HG02884 (cell line): Measurements from ENCODE around the gene THEMIS.

Experiments
- ATAC-seq: cut with Tn5 transposase; IDR thresholded peaks from one replicate; pipeline ENCODE4 v1.9.1; 2021; ENCODE audit warnings: mild to moderate bottlenecking, moderate library complexity; ENCODE audit not compliant: unreplicated experiment

Gene THEMIS

DNA sequence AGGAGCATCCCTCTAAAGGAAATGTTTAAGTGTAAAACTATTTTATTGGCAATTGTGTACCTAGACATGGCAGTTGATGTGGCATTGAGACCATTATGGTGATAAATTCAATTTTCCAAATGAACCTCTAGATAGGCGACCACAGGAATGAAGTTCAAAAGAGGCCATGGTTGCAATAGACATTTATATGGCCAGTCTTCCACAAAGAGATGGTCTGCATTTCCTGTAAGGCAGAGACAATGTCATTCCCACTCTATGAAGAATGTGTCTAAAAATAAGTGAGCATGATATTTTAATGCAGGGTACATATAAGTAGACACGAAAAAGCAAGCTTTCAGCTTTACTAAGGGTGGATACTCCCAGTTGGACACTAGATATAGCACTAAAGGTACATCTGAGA, 40.9 kb downstream of the THEMIS start:
- ATAC-seq, result no peak

DNA sequence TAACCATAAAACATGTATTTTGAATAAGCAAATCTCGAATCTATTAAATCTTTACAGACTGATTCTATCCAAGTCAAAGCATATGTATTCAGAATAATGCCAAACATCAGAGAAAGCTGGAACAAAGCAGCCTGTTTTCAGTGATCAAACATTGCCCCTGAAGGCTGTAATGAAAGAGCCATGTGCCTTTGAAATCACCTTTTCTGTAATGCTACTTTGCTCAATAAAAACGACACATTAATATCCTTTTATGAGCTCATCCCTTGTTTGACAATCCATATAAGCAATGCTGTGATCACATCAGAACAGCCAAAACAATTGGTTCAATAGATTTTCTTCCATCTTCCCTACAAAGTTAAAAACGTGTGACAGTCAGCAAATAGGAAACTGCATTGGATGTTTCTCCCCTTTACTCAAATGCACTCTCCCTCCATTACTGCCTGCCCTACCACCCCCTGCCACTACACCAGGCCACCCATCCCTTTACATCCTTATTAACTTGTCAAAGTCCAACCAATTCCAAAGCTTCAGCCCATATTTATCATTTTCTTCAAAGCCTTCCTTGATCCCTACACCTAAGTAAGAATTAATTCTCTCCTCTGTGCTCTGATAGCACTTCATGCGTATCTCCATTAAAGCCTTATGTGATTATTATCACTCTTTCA, 42.0 kb downstream of the THEMIS start:
- no peak for ATAC-seq

DNA sequence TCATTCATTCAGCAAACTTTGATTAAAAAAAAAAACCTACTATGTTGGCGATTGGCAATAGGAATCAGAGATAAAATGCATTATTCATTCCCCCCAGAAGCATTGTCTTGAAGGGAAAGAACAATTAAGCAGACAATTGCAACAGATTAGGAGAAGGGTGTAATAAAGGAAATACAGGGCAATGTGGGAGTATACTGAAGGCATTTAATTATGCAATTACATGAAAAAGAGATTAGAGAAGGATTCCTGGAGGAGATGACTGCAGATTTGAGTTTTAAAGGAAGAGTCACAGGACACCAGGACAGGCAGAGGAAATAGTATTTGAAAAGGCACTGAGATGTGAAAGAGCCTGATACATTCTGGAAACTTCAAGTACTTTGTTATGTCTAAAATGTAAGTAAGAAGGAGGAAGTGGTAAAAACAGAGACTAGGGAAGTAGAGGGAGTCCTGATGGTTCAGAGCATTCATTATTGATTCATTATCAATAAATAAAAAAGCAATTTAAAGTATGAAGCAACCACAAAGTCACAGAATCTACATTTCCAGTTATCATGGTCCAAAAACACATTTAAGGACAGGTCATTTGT, 43.7 kb downstream of the THEMIS start:
- ATAC-seq, result no peak

DNA sequence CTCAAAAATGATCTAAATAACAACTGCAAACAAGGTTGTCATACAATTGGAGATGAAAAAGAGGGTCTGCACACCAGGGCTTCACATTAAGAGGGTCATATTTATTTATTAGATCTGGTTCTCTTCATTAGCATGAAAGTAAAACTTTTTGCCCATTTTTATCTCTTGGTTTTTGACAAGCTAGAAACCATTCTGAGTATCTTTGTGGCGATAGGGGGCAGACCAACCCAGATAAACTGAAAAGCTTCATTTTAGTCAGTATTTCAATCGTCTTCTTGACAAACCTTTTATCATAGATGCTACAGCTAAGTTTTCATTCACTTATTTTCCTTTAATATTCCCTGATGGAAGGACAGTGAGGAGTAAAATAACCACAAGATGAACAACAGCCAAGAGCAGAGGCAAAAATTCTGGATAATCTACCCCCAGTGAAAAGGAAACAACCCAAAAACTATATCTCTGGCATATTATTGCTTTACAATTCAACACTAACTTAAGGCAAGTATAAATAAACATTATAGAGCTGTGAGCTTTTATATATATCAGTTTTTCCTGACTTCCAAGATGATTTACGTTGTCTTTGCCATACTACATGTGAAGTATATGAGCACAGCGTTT, 45.2 kb downstream of the THEMIS start:
- ATAC-seq, result no peak

DNA sequence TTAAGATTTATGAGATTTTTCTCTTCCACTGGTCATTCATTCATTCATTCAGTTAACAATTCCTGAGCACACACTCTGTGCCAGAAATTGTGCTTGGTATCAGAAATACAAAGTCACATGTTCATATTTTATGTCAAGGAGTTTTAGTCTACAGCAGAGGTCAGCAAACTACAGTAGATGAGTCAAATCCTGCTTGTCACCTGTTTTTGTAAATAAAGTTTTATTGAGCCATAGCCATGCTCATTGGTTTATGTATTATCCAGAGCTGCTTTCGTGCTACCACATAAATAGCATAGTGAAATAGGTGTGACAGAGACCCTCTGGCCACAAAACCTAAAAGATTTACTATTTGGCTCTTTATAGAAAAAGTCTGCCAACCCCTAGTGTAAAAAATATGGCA, 46.8 kb downstream of the THEMIS start:
- no peak for ATAC-seq

DNA sequence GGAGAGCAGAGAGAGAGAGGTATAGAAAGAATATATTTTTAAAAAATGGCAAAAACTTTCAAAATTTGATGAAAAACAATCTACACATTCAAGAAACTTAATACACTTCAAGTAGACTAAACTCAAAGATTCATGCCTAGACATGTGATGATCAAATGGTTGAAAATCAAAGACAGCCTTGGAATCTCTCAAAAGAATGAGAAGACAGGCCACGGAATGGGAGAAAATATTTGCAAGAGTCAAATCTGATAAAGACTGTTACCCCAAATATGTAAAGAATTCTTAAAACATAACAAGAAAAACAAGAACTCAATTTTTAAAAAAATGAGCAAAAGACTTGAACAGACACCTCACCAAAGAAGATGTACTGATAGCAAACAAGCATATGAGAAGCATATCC, 49.7 kb downstream of the THEMIS start:
- ATAC-seq, result no peak

DNA sequence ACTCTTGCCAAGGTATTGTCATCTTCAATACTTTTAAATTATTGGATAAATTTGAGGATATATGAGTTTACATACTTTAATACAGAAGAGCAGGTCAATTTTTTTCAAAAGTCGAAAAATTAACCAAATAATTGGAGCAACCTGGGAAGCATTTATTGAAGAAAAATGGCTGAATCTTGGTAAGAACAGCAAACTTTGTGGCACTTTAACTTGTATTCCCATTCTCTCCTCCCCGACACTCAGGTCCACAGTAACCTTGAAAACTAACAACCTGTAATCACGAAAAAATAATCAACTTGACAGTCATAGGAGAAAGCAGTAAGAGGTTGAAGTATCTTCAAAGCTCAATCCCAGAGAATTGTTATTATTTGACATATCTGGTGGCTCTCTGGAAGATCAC, 55.6 kb downstream of the THEMIS start:
- no peak for ATAC-seq

DNA sequence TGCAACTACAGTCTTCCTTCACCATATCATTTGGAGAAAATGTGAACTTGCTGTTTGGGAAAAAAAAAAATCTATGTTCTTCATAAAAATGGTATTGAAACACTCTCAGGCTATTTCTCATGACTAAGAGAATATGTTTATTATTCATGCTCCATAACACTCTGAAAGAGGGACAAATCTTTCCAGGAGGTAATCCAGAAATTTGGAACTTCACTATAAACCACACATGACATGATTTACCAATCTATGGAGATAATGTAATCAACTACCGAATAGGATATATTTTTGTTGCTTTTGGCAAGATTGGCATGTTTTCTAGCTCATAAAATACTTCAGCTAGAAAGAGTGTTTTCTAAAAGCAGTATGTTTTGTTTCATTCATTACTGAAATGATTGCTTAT, 56.3 kb downstream of the THEMIS start:
- no peak for ATAC-seq

DNA sequence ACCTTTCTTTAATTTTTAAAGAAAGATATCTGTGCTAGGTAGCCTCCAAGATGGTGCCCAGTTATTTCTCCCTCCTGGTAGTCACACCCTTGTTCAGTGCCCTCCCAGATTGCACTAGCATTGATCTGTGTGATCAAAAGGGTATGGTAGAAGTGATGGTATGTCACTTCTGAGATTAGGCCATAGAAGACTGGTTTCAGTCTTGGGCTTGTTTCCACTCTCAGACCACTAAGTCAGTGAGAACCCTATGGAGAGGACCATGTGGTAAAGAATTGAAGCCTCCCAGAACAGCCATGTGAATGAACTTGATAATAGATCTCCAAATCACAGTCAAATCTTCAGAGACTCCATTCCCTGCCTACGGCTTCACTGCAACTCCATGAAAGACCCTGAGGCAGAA, 57.3 kb downstream of the THEMIS start:
- ATAC-seq, result no peak

DNA sequence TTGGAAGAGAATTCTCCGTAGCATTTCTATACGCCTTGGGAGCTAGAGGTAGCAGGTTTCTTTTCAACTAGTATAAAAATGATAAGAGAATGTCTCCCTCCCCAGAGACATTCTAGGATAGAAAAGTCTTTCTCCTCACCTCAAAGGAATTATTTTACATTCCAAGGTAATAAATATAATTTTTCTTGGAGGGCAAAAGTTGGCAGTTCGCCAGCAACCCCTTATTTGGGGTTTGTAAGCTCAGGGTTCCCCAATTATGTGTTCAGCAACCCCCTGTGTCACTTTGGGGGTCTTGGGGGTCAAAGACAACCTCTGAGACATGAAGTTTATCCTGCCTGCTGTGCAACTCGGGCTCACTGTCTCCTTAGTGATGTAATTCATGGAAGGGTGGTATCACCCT, 58.3 kb downstream of the THEMIS start:
- ATAC-seq, result no peak

DNA sequence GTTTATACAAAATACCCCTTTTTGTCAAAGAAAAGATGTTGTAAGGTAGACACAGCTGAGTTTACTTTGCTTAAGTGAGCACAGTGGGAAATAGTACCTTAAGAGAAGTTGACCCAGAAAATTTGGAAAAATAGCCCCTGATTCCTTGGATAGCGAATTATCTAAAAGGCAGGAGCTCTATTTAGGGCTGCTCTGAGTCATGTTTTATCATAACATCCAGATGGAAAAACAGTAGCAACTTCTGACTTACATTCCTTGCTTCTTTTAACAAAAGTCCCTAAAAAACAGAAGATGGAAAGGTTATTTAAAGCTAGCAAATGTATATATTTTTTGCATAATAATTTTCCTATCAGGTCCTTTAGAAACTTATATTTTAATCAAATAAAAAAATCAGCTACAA, 59.0 kb downstream of the THEMIS start:
- no peak for ATAC-seq

DNA sequence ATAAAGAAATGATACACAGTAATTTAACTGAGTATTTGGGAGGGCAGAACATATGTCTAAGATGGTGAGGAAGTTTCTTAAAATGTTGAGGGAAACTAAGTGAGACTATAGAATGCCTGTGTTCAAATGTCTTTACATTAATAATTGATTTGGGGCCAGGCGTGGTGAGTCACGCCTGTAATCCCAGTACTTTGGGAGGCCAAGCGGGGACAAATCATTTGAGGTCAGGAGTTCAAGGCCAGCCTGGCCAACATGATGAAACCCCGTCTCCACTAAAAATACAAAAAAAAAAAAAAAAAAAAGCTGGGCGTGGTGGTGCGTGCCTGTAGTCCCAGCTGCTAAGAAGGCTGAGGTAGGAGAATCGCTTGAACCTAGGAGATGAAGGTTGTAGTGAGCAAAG, 66.7 kb downstream of the THEMIS start:
- no peak for ATAC-seq

DNA sequence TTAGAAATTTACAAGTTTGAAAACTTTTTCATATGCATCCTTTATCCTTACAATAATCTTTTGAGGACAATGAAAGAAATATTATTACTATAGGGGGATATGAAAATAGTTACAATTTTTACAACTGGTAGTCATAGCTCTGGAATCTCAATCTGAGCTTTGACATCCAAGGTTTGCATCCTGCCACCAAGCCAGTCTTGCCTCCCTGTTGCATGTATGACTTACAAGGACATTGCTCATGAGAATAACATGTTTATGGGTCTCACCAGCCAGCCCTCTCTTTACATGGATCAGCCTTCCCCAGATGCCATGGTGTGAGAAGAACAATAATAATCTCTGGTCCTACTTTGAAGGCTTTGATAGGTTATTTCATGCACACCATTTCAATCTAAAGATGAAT, 67.5 kb downstream of the THEMIS start:
- ATAC-seq, result no peak

DNA sequence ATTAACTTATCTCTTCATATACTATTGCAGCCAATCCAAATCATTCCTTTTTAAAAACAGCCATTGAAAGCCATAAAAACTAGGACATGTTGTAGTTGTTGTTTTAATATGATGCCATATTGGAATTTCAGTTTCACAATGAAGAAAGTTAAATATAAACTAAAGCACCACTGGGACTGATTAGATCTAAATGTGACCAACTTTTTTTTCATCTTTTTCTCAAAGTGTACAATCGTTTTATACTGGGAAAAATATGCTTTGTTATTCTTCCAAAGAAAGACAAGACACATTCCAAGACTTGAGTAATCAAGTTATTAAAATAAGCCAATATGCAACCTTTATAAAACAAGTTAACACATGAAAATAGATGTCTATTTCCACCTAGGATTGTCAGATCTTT, 68.5 kb downstream of the THEMIS start:
- no peak for ATAC-seq

DNA sequence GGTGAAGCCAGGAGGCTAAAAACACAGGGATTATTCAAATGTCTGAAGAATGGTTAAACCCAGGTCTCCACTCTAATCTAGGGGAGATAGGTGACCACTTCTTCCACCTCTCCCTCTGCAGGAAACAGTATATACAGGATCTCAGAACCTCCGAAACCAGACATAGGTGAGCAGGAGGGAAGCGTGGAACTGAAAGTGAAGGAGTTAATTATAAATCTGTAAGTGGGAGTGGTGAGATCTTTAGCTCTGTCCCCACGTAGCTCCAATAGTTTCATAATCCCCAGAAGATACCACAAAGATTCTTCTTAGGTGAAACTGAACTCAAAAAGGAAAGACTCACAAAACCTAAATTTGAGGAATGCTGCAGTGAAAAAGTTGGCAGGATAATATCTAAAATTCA, 76.8 kb downstream of the THEMIS start:
- ATAC-seq, result no peak

DNA sequence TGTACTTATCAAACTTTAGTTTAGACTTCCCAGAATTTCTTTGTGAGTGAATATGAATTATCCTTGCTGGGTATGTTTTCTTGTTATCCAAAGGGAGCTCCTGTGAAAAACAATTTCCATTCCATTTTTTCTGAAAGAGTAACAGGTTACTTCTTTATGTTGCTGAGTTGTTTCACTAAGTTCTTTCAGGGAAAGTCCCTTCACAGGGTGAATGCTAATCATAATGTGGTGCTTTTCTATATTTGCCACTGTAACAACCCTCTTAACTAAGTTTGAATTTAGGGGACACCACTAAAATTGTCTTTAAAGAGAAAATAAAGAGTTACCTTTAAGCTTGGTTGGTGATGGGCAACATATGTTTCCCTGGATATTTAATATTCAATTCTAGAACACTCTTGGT, 79.4 kb downstream of the THEMIS start:
- no peak for ATAC-seq

DNA sequence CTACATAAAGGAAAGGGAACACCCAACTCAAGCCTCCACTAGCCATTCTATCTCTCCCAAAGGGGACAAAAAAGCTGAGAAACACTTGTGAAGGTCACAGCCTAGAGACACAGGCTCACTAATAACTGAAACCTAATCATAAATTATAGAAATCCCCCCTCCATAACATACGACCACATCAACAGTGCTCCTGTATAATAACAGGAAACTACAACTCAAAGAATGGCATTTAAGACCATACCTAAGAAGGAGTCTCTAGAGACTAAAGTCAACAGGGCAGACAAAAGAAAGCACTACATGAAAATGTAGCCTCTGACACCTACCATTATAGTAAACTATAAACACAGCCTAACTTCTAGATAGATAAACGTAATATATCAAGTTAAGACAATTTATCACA, 82.7 kb downstream of the THEMIS start:
- no peak for ATAC-seq

DNA sequence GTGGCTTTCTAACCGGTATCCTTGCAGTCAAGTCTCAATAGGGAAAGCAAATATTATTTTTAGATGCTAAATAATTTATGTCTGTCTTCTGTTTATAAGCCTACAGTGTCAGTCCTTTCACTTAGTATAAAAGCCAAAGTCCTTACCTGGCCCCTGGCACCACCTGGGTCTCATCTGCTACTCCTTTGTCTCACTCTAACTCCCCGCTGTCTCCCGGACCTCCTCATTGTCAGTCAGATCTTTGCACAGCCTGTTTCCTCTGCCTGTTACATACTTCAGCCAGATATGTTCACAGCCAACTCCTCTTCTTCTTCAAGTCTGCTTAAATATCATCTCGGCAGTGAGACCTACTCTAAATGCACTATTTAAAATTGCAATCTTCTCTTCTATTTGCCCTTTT, 84.2 kb downstream of the THEMIS start:
- no peak for ATAC-seq

DNA sequence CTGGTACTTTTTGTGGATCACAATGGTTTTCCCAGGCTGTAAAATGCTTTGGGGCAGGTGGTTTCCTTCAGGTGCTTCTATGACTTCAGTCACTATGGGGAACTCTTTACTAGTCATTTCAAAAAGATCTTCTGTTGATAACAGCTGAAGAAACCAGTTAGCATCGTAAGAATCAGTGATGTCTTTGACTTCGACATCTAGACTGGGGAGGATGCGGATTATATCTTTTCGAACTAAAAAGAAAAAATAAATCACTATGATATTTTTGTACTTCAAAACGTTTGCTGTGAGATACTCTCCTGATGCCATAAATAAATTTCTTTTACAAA, 87.2 kb downstream of the THEMIS start:
- ATAC-seq, result no peak

DNA sequence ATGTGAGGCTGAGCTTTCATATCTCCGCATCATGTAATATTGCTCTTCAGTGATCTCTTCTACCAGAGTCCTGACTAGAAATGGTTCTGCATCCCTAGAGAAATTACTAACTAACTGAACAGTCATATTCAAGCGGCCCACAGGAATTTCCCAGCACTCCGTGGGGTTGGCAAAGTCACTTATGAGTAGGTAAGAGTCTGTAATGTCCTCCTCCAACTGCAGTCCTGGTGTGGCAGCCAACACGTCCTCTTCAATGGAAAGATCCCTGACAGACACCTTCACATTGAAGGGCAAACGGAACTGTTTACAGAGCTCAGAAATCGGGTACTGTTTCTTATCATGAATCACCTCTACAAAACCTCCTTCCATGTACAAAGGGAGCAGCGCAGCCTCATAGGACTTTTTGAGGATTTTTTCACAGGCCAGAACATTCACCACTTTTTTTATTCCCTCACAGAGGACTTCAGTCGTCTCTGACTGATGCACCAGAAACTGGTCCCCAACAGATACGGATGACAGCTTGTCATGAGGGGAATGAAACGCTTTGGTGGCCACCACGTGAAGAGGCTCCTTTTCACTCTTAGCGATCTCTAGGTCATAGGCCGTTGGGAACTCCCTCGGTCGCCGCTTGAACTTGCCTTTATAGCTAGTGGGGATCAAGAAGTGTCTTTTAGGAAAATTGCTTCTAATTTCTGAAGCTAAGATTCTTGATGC, 87.7 kb downstream of the THEMIS start:
- no peak for ATAC-seq

DNA sequence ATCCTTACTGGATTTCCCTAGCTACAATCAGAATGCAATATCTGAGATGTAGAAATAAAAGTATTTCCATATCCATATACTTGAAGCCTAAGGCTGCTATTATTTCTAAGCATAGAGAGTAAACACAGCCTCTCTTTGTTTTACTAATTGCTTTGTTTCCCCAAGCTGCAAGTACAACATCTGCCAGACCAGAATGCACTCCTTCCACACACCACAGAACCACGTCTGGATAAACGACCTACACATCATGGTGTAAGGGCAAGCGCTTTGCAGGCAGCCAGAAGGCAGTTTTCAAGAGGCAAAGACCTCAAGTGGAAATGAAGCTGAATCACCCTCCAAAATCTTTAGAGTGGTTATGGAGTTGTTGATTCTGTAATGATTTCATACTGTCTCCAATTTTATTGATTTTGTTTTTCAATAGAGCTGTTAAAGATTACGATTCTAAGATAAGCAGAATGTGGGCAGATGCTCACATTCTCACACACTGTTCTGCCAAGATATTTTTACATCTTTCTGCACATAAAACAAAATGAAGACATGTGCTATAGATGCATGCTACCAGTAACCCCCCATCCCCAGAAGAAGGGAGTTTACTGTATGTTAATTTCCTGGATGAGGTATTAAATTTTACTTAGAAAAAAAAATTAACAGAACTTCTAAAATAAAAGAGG, 88.8 kb downstream of the THEMIS start:
- ATAC-seq, result no peak
